SIG-M5 treated with dmso at 0.1 percent for 504 hours (cell line): ENCODE results near the gene PBX4.

Experiments used
- DNase-seq: peaks from one replicate; lab custom pipeline; 2025; ENCODE audit not compliant: unreplicated experiment; lab: John Stamatoyannopoulos, UW

The PBX4 gene

GRCh38 chr19:19540715-19541515 lies 77.6 kb downstream of the PBX4 start:
- no peak for DNase-seq

- DNase-seq, result no peak
These were observed 78.3 kb downstream of the PBX4 start for GRCh38 chr19:19540064-19540714.

- DNase-seq, result no peak
These were observed 78.8 kb downstream of the PBX4 start for GRCh38 chr19:19539698-19540063.

- no peak for DNase-seq
These were observed 79.7 kb downstream of the PBX4 start for GRCh38 chr19:19538785-19539166.

GRCh38 chr19:19538061-19538784 lies 80.3 kb downstream of the PBX4 start, which contains the start of gene CILP2:
TSS of gene CILP2 (plus strand) at chr19:19538265. CDS start at chr19:19538350, 85 bp downstream.
- DNase-seq, result no peak

GRCh38 chr19:19537075-19538048 lies 81.1 kb downstream of the PBX4 start:
- no peak for DNase-seq

DNA sequence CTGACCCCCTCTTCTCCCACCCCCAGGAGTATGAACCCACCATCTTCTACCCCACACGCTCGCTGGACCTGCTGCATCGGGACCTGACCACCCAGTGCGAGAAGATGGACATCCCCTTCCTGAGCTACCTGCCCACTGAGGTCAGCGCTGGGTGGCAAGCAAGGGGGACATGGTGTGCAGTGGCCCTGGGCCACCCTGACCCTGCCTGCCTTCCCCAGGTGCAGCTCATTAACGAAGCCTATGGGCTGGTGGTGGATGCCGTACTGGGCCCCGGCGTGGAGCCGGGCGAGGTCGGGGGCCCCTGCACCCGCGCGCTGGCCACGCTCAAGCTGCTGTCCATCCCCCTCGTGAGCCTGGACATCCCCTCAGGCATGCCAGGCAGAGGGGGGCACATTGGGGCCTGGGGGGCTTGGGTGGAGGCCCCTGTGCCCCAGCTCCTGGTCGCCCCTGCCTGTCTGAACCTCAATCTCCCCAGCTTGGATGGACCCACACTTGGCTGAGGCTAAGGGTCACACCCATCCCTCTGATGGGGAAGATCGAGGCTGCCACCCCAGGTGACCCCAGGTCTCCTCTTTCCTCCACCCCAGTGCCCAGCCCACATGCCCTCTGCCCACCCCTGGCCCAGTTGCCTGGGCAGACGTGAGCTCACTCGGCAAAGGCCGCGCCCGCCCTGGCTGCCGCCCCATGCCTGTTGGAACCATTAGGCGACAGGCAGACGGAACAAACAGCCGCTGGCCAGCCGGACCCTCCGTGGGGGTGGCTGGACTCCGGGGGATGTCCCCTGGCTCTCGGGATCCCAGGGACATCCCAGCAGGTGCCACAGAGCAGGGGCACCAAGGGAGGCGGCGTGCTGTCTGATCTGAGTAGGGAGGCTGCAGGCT lies 82.9 kb downstream of the PBX4 start:
- no peak for DNase-seq

DNA sequence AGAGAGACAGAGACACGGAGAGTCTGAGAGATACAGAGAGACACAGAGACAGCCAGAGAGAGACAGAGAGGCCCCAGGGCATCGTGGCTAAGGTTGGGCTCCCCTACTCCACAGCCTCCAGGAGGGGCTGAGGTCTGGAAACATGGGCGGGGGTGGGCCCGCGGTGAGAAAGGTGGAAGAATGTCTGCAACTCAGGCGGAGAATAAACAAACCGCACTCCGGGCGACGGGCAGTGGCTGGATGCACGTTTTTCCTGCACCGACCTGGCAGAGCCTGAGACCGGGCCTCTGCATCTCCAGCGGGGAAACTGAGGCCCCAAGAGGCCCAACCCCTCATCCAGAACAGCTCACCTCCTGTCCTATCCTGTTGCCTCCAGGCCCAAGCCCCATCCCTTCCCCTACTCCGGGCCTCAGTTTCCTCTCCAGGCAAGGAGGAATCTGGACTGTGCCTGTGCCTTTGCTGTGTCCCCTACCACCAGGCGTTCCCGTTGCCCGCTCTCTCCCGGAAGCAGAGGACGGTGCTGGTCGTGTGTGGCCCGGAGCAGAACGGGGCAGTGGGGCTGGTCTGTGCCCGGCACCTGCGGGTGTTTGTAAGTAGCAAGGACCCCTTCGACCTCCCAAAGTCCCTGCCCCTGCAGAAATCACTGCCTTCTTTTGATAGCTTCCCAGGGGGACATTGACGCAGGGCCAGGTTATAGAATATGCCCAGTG lies 83.8 kb downstream of the PBX4 start:
- DNase-seq, result no peak

GRCh38 chr19:19533841-19534240 lies 84.6 kb downstream of the PBX4 start:
- no peak for DNase-seq

- DNase-seq, result no peak
These were observed 85.4 kb downstream of the PBX4 start for GRCh38 chr19:19532806-19533701.

GRCh38 chr19:19531951-19532805 lies 86.3 kb downstream of the PBX4 start:
- peak; percentile 17 for DNase-seq

- DNase-seq, result no peak
These were observed 87.6 kb downstream of the PBX4 start for GRCh38 chr19:19530889-19531288.

GRCh38 chr19:19530423-19530804 lies 88.1 kb downstream of the PBX4 start:
- no peak for DNase-seq

DNA sequence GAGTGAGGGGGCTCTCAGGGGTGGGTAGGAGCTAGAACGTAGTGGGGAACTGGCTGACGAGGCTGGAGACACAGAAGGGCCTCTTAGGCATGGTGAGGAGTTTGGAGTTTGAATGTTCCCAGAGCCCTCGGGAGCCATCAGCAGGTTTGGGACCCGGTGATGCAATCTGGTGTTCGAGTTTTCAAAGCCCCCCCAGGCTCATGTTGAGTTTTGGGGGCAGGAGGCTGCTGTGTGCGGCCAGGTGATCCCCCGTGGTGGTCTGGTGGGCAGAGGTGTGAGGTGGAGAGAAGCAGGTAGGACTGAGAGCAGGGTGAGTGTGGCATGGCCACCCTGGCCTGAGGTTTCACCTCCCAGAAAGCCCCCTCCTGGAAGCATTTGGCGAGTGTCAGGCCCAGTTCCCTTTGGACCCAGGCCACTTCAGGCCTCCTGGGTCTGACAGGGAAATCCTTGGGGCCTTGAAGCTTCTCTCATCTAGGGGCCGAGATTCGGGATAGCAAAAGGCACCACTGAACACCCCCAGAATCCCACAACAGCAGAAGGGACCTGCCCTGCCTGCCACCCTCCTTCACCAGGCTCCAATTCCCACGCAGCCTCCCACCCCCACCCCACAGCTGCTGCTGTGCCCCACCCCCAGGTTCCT lies 88.6 kb downstream of the PBX4 start:
- no peak for DNase-seq

- no peak for DNase-seq
These were observed 89.6 kb downstream of the PBX4 start, which contains the start of gene YJEFN3 for GRCh38 chr19:19528721-19529490. TSS of gene YJEFN3 (plus strand) at chr19:19528911. CDS start at chr19:19528933, 22 bp downstream.
